Uterus (tissue), 4 donors: Measurements from ENCODE around the gene B4GALT4. TPM values are rescaled to one million over a fixed set of nuclear protein-coding genes. Genes with fewer than 3 reads are reported as not detected.
"Not testable (repeated sequence)": the region's sequence is repeated elsewhere in the genome, so short reads cannot be mapped to it uniquely, and the experiment has no call there.

ENCODE experiments used
- DNase-seq, 2 donors: peaks; one replicate each; pipeline ENCODE4 v3.0.0-alpha.2; 2019 to 2020
- H3K27ac ChIP-seq, 2 donors: fragments of 200-600 bp; sonication (generic); 1 replicate in 1 of 2; 2 replicates in 1 of 2; pipeline ENCODE4 v1.5.1; 2016 to 2018
- H3K27me3 ChIP-seq, 2 donors: fragments of 200-600 bp; sonication (generic); one replicate each; pipeline ENCODE4 v1.5.1; 2018 to 2019; ENCODE audit warnings: control low read depth in 1 of 2
- H3K36me3 ChIP-seq, 2 donors: fragments of 200-600 bp; sonication (generic); one replicate each; pipeline ENCODE4 v1.5.1; 2019; ENCODE audit warnings: control low read depth in 1 of 2
- H3K4me1 ChIP-seq, 2 donors: fragments of 200-600 bp; sonication (generic); one replicate each; pipeline ENCODE4 v1.5.1; 2018 to 2019; ENCODE audit warnings: control low read depth in 1 of 2
- H3K4me3 ChIP-seq, 2 donors: fragments of 200-600 bp; sonication (generic); 1 replicate in 1 of 2; 2 replicates in 1 of 2; pipeline ENCODE4 v1.5.1; 2018 to 2019; ENCODE audit warnings: mild to moderate bottlenecking in 1 of 2
- H3K9me3 ChIP-seq, 2 donors: fragments of 200-600 bp; sonication (generic); one replicate each; pipeline ENCODE4 v1.5.1; 2019; ENCODE audit warnings: control low read depth in 1 of 2
- CTCF ChIP-seq, 4 experiments: fragments of 200-600 bp in 2 of 4; fragments of 450-650 bp in 2 of 4; sonication (generic) in 2 of 4; IDR thresholded peaks; one replicate each; pipeline ENCODE4 v1.5.1; 2016 to 2019; ENCODE audit warnings: antibody characterized with exemption in 4 of 4, mild to moderate bottlenecking in 2 of 4, moderate library complexity in 1 of 4
- POLR2A ChIP-seq, 2 donors: fragments of 450-650 bp; IDR thresholded peaks; one replicate each; pipeline ENCODE4 v1.6.1; 2016; ENCODE audit warnings: antibody characterized with exemption in 2 of 2, mild to moderate bottlenecking in 1 of 2, moderate library complexity in 1 of 2
- intact Hi-C: fragments of 100-400 bp; cut with DNase I; formaldehyde crosslinking; loops from one replicate; pipeline ENCODE4 v1.15.1; 2023; ENCODE audit warnings: low total_unique reads
- total RNA-seq, 4 donors: library from RNA; depleted of rRNA in 3 of 4; stranded (reverse); fragments of >200 nt in 3 of 4; gene quantifications; one replicate each; pipeline versions ENCODE4 v1.1.0 to v1.2.4, GENCODE V29; 2014 to 2023
- donor health status: DM: yes; HTN: yes; CAD: no.

B4GALT4 gene
- total RNA-seq, 4 donors from 2014 or later = 21.6 to 74.1 (median 49.8) TPM

GRCh38 chr3:119257654-119258410 is 17.2 kb upstream of the B4GALT4 start:
- Histone ChIP-seq H3K27ac (no peak overlapping the region), H3K9me3 (no peaks in the 10 kb centered on the region), H3K36me3 (no peaks in the 10 kb centered on the region), H3K27me3 (no peaks in the 10 kb centered on the region), H3K4me3 (no peak overlapping the region), H3K4me1 (no peaks in the 10 kb centered on the region)
- DNase-seq = no peak
- intact Hi-C loops = no loop called here
- TF ChIP-seq POLR2A (IDR thresholded peaks at IDR 0.05) (no peak), CTCF (IDR thresholded peaks at IDR 0.05) (no peak)

- intact Hi-C loops = no loop called here
- Histone ChIP-seq H3K36me3 (no peaks in the 10 kb centered on the region), H3K9me3 (no peaks in the 10 kb centered on the region), H3K27me3 (no peaks in the 10 kb centered on the region), H3K4me1 (no peaks in the 10 kb centered on the region), H3K27ac (no peak overlapping the region), H3K4me3 (no peak overlapping the region)
- DNase-seq = no peak
- TF ChIP-seq POLR2A (IDR thresholded peaks at IDR 0.05) (no peak), CTCF (IDR thresholded peaks at IDR 0.05) (no peak)
Observed at GRCh38 chr3:119257111-119257510, 16.4 kb upstream of the B4GALT4 start.

- no peak overlapping the region for H3K27ac ChIP-seq
- no peaks in the 10 kb centered on the region for H3K9me3 ChIP-seq
- no peak for DNase-seq
- H3K4me1 ChIP-seq = no peaks in the 10 kb centered on the region
- no peaks in the 10 kb centered on the region for H3K36me3 ChIP-seq
- intact Hi-C loops = no loop called here
- no peak overlapping the region for H3K4me3 ChIP-seq
- H3K27me3 ChIP-seq = no peaks in the 10 kb centered on the region
- TF ChIP-seq POLR2A (IDR thresholded peaks at IDR 0.05) (no peak), CTCF (IDR thresholded peaks at IDR 0.05) (no peak)
Observed at GRCh38 chr3:119255214-119255613, 14.5 kb upstream of the B4GALT4 start.

GRCh38 chr3:119245778-119246177 is 5.1 kb upstream of the B4GALT4 start:
- intact Hi-C loops = no loop called here
- no peaks in the 10 kb centered on the region for H3K36me3 ChIP-seq
- H3K9me3 ChIP-seq = peaks cover 0 to 4% of the 10 kb centered on the region in 2 donors
- DNase-seq = no peak
- H3K27ac ChIP-seq = no peak overlapping the region
- no peaks in the 10 kb centered on the region for H3K4me1 ChIP-seq
- no peak for TF ChIP-seq POLR2A (IDR thresholded peaks at IDR 0.05)
- H3K27me3 ChIP-seq = no peaks in the 10 kb centered on the region
- no peak overlapping the region for H3K4me3 ChIP-seq

GRCh38 chr3:119243712-119244111 is 3.0 kb upstream of the B4GALT4 start:
- TF ChIP-seq POLR2A (IDR thresholded peaks at IDR 0.05) (no peak), CTCF (IDR thresholded peaks at IDR 0.05) (no peak)
- H3K27me3 ChIP-seq = no peaks in the 10 kb centered on the region
- H3K27ac ChIP-seq = no peak overlapping the region
- peaks cover 0 to 3% of the 10 kb centered on the region in 2 donors for H3K9me3 ChIP-seq
- peaks cover 0 to 3% of the 10 kb centered on the region in 2 donors for H3K4me1 ChIP-seq
- intact Hi-C loops = no loop called here
- no peaks in the 10 kb centered on the region for H3K36me3 ChIP-seq
- no peak for DNase-seq
- H3K4me3 ChIP-seq = no peak overlapping the region

GRCh38 chr3:119243058-119243529 is 2.4 kb upstream of the B4GALT4 start:
- H3K27ac ChIP-seq, intact Hi-C loops, DNase-seq, H3K4me3 ChIP-seq, H3K27me3 ChIP-seq, H3K4me1 ChIP-seq, H3K36me3 ChIP-seq, H3K9me3 ChIP-seq: not testable (repeated sequence)

- H3K4me1 ChIP-seq, H3K36me3 ChIP-seq, H3K9me3 ChIP-seq, intact Hi-C loops, H3K27me3 ChIP-seq, DNase-seq, H3K4me3 ChIP-seq, H3K27ac ChIP-seq: not testable (repeated sequence)
Observed at GRCh38 chr3:119242387-119243057, 1.8 kb upstream of the B4GALT4 start.
